NCI-H1694 treated with DMSO at 0.1 percent for 48 hours (cell line): ENCODE results near the gene HOXC12.

ENCODE experiments used
- DNase-seq: peaks from one replicate; lab custom pipeline; 2025; lab: John Stamatoyannopoulos, UW

HOXC12 gene

DNA sequence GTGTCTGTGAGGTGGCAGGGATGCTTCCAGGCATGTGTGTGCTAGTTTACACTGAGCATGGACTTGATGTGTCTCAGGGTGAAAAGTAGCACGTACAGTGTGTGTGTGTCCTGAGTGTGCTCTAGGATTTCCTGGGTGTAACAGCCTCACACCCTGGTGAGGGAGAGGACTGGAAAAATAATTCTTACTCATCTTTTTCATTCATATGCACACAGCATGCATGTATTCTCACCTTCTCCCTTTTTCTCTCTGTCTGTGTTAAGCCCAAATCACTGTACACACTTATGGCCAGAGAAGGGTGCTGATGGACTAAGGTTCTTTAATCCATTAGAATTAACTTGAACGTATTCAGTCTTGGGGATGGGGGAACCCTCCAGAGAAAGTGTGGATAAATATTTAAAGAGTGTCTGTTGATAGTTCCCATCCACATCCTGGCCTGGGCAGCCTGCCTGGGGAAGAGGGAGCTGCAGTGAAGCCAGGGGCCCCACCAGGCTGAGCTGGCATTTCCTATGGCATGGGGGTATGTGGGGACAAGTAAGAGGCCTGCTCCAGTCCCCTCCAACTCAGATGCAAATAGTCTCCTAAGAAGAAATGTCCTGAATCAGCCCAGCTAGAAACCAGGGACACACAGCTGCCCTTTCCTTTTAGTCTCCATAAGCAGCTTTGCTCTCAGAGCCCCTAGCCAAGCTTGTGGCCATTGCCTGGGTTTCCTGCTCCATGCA, 53.0 kb downstream of the HOXC12 start:
- DNase-seq = no peak

DNA sequence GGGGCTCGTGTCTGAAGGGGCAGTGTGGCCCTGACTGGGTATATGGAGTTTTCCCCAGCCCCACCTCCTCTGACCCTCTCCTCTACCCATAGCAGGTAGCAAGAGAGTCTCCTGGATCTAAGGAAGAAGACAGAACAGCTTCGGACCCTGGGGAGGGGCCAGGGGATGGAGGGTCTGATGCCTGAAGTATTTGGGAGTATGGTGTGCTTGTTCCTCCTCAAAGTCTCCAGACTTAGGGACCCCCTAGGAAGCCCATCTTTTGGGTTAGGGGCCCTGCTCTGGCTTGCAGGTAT, 53.5 kb downstream of the HOXC12 start:
- no peak for DNase-seq
